AG04450 (cell line): ENCODE data around the gene NIPSNAP2. TPM values are rescaled to one million over a fixed set of nuclear protein-coding genes. Genes with fewer than 3 reads are reported as not detected.
"Not testable (repeated sequence)": the region's sequence is repeated elsewhere in the genome, so short reads cannot be mapped to it uniquely, and the experiment has no call there.

Experiments
- CTCF ChIA-PET: fragments of 300-600, 350-600 bp; formaldehyde crosslinking; extraction: SDS; loops from one replicate; lab custom pipeline; 2022; ENCODE audit warnings: antibody characterized with exemption, inconsistent platforms; lab: Charles Lee
- POLR2A ChIA-PET: fragments of 350-600 bp; formaldehyde crosslinking; extraction: SDS; loops from one replicate; lab custom pipeline; 2021; ENCODE audit warnings: antibody characterized with exemption, inconsistent platforms; lab: Yijun Ruan, JAX
- DNase-seq: peaks from one replicate; pipeline ENCODE4 v3.0.0-alpha.2; 2011; ENCODE audit warnings: low read depth, low spot score
- H3K27ac ChIP-seq: one replicate; pipeline ENCODE4 v1.5.1; 2012; ENCODE audit warnings: low read depth, low read length, control low read depth
- H3K27me3 ChIP-seq: one replicate; pipeline ENCODE4 v1.6.0; 2012; ENCODE audit warnings: low read length; ENCODE audit not compliant: control insufficient read depth, insufficient read depth
- H3K4me3 ChIP-seq: 2 replicates; pipeline ENCODE4 v1.5.1; 2011; ENCODE audit warnings: mild to moderate bottlenecking, low read depth, low read length, control low read depth
- H3K9me3 ChIP-seq: 2 replicates; pipeline ENCODE4 v1.5.1; 2012; ENCODE audit warnings: low read length; ENCODE audit not compliant: control insufficient read depth, insufficient read depth
- CTCF ChIP-seq: IDR thresholded peaks from 2 replicates; pipeline ENCODE4 v1.5.1; 2011; ENCODE audit warnings: low read depth, low read length, control low read depth, inconsistent platforms
- polyA plus RNA-seq: library from polyadenylated mRNA; depleted of rRNA; stranded (reverse); fragments of >200 nt; gene quantifications from 2 replicates; pipeline ENCODE4 v1.2.3, GENCODE V29; 2011

The NIPSNAP2 gene
- polyA plus RNA-seq, 1 experiment = 90.6 TPM

DNA sequence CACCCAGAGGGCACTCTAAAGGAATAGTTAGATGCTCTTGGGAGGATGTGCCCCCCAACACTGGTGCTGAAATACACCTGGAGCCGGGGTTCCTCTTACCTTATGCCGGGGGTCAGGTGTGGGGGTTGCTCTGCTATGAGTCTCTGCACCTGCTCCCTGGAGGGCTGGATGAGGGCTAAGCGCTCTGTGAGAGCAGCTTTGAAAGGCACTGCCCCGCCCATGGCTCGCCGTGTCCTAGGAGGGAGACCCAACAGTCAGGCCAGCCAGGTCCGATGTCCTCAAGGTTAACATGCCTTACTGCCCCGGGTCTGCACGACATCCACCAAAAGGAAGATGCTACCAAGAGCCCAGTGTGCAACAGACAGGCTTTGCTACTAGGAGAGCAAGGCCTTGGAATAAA, 55.1 kb downstream of the NIPSNAP2 start:
- Histone ChIP-seq H3K4me3 (no peak overlapping the region), H3K9me3 (no peaks in the 10 kb centered on the region), H3K27ac (no peak overlapping the region), H3K27me3 (no peaks in the 10 kb centered on the region)
- CTCF ChIA-PET = interaction anchor here (1.1 to 2.5 kb wide), 2 partner anchors 15 to 55 kb away, joined by 3 to 11 read pairs; no protein-coding TSS in a partner anchor
- no peak for TF ChIP-seq CTCF
- POLR2A ChIA-PET = no interaction called here
- no peak for DNase-seq

DNA sequence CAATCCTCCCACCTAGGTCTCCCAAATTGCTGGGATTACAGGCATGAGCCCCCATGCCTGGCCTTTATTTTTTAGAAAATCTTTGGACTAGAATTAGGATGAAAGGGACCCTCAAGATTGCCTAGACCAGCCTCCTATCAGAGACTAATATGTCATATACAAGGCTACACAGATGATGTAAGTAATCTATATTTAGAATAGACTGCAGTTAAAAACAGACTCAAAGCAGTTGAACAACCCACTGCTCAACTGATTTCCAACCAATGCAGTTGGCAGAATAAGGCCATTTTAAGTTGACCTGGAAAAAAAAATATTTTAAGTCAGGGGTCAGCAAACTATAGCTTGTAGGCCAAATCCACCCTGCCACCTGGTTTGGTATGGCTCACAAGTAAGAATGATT, 59.1 kb downstream of the NIPSNAP2 start:
- POLR2A ChIA-PET = no interaction called here
- no peaks in the 10 kb centered on the region for H3K9me3 ChIP-seq

GRCh38 chr7:56026538-56026937, 62.2 kb downstream of the NIPSNAP2 start:
- POLR2A ChIA-PET = interaction anchor here (0.7 kb wide), 2 partner anchors 9 to 20 kb away, joined by 3 to 7 read pairs; no protein-coding TSS in a partner anchor
- Histone ChIP-seq H3K27me3 (no peaks in the 10 kb centered on the region), H3K4me3 (no peak overlapping the region), H3K27ac (no peak overlapping the region), H3K9me3 (no peaks in the 10 kb centered on the region)
- no peak for TF ChIP-seq CTCF
- CTCF ChIA-PET = interaction anchor here (0.7 to 1.3 kb wide), 3 partner anchors 14 to 62 kb away, joined by 3 to 4 read pairs (median 3); partner anchors contain the start of gene NIPSNAP2
- DNase-seq = no peak

More for the DNA sequence above, 59.1 kb downstream of the NIPSNAP2 start:
- no peak for TF ChIP-seq CTCF
- DNase-seq = no peak
- Histone ChIP-seq H3K4me3 (no peak overlapping the region), H3K27ac (no peak overlapping the region), H3K27me3 (no peaks in the 10 kb centered on the region)
- CTCF ChIA-PET = no interaction called here

DNA sequence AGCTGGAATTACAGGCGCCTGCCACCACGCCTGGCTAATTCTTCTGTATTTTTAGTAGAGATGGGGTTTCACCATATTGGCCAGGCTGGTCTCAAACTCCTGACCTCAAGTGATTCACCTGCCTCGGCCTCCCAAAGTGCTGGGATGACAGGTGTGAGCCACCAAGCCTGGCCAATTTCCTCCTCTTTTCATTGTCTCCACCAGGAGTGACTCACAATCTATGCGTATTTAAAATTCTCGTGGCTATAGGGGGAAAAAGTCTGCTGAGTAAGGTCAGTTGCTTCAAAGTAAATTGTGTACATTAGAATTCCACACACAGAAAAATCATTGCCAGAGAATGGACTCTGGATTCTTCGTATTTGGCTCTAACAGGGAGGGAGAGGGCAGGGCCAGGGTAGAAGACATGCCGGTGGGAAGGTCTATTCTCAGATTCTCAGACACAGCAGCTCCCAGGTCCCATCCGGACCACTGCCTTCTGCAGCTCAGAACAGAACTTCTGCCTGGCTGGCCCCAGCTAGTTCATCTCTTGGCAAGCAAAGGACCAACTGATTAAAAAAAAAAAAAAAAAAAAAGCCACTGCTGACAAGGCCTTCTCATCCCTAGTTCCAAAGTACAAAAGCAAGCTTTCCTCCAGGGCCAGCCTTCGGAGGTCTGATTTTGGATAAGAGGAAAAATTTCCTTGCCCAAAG, 64.7 kb downstream of the NIPSNAP2 start:
- no peaks in the 10 kb centered on the region; the same call in 1 of the 2 replicates for H3K9me3 ChIP-seq
- no peak overlapping the region for H3K4me3 ChIP-seq
- ChIA-PET CTCF (interaction anchor here (2.7 kb wide), 1 partner anchor 45 kb away, joined by 12 read pairs; no protein-coding TSS in a partner anchor), POLR2A (interaction anchor here (0.6 to 1.7 kb wide), 3 partner anchors 17 to 22 kb away, joined by 4 to 8 read pairs (median 5); partner anchors contain the start of genes CCT6A and PSPH)
- no peaks in the 10 kb centered on the region for H3K27me3 ChIP-seq
- no peak for TF ChIP-seq CTCF
- DNase-seq = peak; percentile 69
- H3K27ac ChIP-seq = peak overlapping the region; percentile 77

GRCh38 chr7:56030340-56030739, 66.0 kb downstream of the NIPSNAP2 start:
- no peak for DNase-seq
- no peak for TF ChIP-seq CTCF
- ChIA-PET POLR2A (no interaction called here), CTCF (interaction anchor here (1.1 kb wide), 1 partner anchor 43 kb away, joined by 6 read pairs; no protein-coding TSS in a partner anchor)
- Histone ChIP-seq H3K27me3 (no peaks in the 10 kb centered on the region), H3K9me3 (no peaks in the 10 kb centered on the region; the same call in 1 of the 2 replicates), H3K4me3 (no peak overlapping the region), H3K27ac (no peak overlapping the region)

DNA sequence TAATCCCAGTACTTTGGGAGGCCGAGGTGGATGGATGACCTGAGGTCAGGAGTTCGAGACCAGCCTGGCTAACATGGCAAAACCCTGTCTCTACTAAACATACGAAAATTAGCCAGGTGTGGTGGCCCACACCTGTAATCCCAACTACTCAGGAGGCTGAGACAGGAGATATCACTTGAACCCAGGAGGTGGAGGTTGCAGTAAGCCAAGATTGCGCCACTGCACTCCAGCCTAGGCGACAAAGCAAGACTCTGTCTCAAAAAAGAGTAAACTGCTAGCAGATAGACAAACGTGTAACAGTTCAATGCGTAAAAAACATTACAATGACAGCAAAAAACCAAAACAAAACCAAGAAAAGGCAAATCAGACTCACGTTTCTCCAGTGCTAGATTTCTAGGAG, 67.2 kb downstream of the NIPSNAP2 start:
- H3K27me3 ChIP-seq, H3K4me3 ChIP-seq, POLR2A ChIA-PET, CTCF ChIA-PET, H3K27ac ChIP-seq, H3K9me3 ChIP-seq, DNase-seq: not testable (repeated sequence)

DNA sequence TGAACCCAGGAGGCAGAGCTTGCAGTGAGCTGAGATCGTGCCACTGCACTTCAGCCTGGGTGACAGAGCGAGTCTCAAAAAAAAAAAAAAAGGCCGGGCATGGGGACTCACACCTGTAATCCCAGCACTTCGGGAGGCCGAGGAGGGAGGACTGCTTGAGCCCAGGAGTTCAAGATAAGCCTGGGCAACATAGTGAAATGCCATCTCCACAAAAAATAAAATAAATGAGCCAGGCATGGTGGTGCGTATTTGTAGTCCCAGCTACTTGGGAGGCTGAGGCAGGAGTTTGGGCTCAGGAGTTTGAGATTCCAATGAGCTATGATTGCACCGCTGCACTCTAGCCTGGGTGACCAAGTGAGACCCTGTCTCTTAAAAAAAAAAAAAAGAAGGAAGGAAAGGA, 68.2 kb downstream of the NIPSNAP2 start:
- not testable (repeated sequence) for DNase-seq, H3K9me3 ChIP-seq, H3K27me3 ChIP-seq, H3K27ac ChIP-seq
- POLR2A ChIA-PET = interaction anchor here (2.3 kb wide), 1 partner anchor 19 kb away, joined by 17 read pairs; the partner anchor contains the start of genes CCT6A and PSPH
- CTCF ChIA-PET = interaction anchor here (0.5 to 0.6 kb wide), 2 partner anchors 41 to 46 kb away, joined by 3 to 4 read pairs; no protein-coding TSS in a partner anchor
- peak overlapping the region; percentile 73; the same call in 1 of the 2 replicates for H3K4me3 ChIP-seq
